A549 (cell line): ENCODE data around the gene GJB5. TPM values are rescaled to one million over a fixed set of nuclear protein-coding genes. Genes with fewer than 3 reads are reported as not detected.

Experiments
- ATAC-seq, 2 experiments: fragments of 200-7000 bp in 1 of 2; fragments of >200 bp in 1 of 2; cut with Nextera tagmentation in 1 of 2; cut with Tn5 transposase in 1 of 2; 3 replicates each; pipeline versions ENCODE4 v1.8.0 to v1.9.1; 2018 to 2020; ENCODE audit warnings: mild to moderate bottlenecking in 1 of 2, moderate library complexity in 1 of 2
- CTCF ChIA-PET: fragments of 300-600 bp; sonication (Branson Sonifier 250); formaldehyde crosslinking; extraction: SDS; loops from one replicate; lab custom pipeline; 2021; ENCODE audit warnings: antibody characterized with exemption, inconsistent platforms; lab: Yijun Ruan, JAX
- POLR2A ChIA-PET: fragments of 350-600 bp; formaldehyde crosslinking; extraction: SDS; loops from one replicate; lab custom pipeline; 2021; ENCODE audit warnings: antibody characterized with exemption, inconsistent platforms; lab: Yijun Ruan, JAX
- DNase-seq, 2 experiments: peaks; one replicate each; pipeline versions ENCODE4 v3.0.0 to v3.0.0-alpha.2; 2011 to 2016; ENCODE audit warnings: low read depth in 1 of 2, low spot score in 1 of 2
- FAIRE-seq: peaks from 2 replicates; lab custom pipeline; 2011; peaks lifted over from hg19 to GRCh38; lab: Jason Lieb, UNC
- H3K27ac ChIP-seq, 2 experiments: fragments of >200 bp; sonication (Bioruptor Twin); formaldehyde crosslinking; 3 replicates each; pipeline ENCODE4 v1.5.1; 2016 to 2017
- H3K4me1 ChIP-seq: fragments of >200 bp; sonication (Bioruptor Twin); formaldehyde crosslinking; 3 replicates; pipeline ENCODE4 v1.6.1; 2016
- H3K4me2 ChIP-seq: fragments of >200 bp; sonication (Bioruptor Twin); formaldehyde crosslinking; 3 replicates; pipeline ENCODE4 v1.6.1; 2016
- H3K4me3 ChIP-seq: fragments of >200 bp; sonication (Bioruptor Twin); formaldehyde crosslinking; 3 replicates; pipeline ENCODE4 v1.5.1; 2016
- H3K9me3 ChIP-seq: fragments of >200 bp; sonication (Bioruptor Twin); formaldehyde crosslinking; 3 replicates; pipeline ENCODE4 v1.6.1; 2016
- CHD2 ChIP-seq: fragments of 150-350 bp; IDR thresholded peaks from 2 replicates; pipeline ENCODE4 v1.6.1; 2014; ENCODE audit warnings: low read length; ENCODE audit not compliant: partially characterized antibody
- CHD4 ChIP-seq: fragments of 200-600 bp; sonication (generic); IDR thresholded peaks from 2 replicates; pipeline ENCODE4 v1.6.1; 2016; ENCODE audit warnings: antibody characterized with exemption, mild to moderate bottlenecking, borderline replicate concordance
- EHF ChIP-seq: fragments of 250-450 bp; sonication (Bioruptor Pico); IDR thresholded peaks from 2 replicates; pipeline ENCODE4 v1.5.0; 2020; ENCODE audit warnings: mild to moderate bottlenecking
- ELK1 ChIP-seq: fragments of 150-350 bp; IDR thresholded peaks from 2 replicates; pipeline ENCODE4 v1.6.1; 2014; ENCODE audit warnings: low read depth, mild to moderate bottlenecking, low read length
- FOSB ChIP-seq: fragments of 250-450 bp; sonication (Bioruptor Pico); IDR thresholded peaks from 2 replicates; pipeline ENCODE4 v1.5.0; 2020; ENCODE audit warnings: mild to moderate bottlenecking, moderate library complexity
- GATA3 ChIP-seq: IDR thresholded peaks from 2 replicates; pipeline ENCODE4 v1.6.1; 2012; ENCODE audit warnings: borderline replicate concordance
- HDAC2 ChIP-seq: fragments of 200-600 bp; sonication (generic); IDR thresholded peaks from 2 replicates; pipeline ENCODE4 v1.6.1; 2016
- HOXA7 ChIP-seq: fragments of 250-450 bp; sonication (Bioruptor Pico); IDR thresholded peaks from 2 replicates; pipeline ENCODE4 v1.5.0; 2020; ENCODE audit warnings: mild to moderate bottlenecking, moderate library complexity
- HOXB5 ChIP-seq: fragments of 250-450 bp; sonication (Bioruptor Pico); IDR thresholded peaks from 2 replicates; pipeline ENCODE4 v1.5.0; 2020; ENCODE audit warnings: mild to moderate bottlenecking, moderate library complexity
- JUN ChIP-seq, 2 experiments: fragments of >200 bp; sonication (Bioruptor Twin); formaldehyde crosslinking; IDR thresholded peaks; 2 replicates in 1 of 2; 3 replicates in 1 of 2; pipeline ENCODE4 v1.6.1; 2016 to 2017
- POLR2A ChIP-seq: IDR thresholded peaks from 2 replicates; pipeline ENCODE4 v1.6.1; 2012; ENCODE audit warnings: mild to moderate bottlenecking, low read length
- POLR2AphosphoS2 ChIP-seq: conservative IDR thresholded peaks from 2 replicates; pipeline ENCODE4 v1.6.1; 2012; ENCODE audit warnings: low read length, improper control_type of control experiment, inconsistent platforms
- RAD21 ChIP-seq, 2 experiments: fragments of >200 bp in 1 of 2; sonication (Bioruptor Twin) in 1 of 2; formaldehyde crosslinking in 1 of 2; IDR thresholded peaks in 1 of 2; conservative IDR thresholded peaks in 1 of 2; 2 replicates in 1 of 2; 3 replicates in 1 of 2; pipeline ENCODE4 v1.6.1; 2012 to 2018; ENCODE audit warnings: inconsistent platforms in 1 of 2
- TP53 ChIP-seq: fragments of 250-450 bp; sonication (Bioruptor Pico); IDR thresholded peaks from 2 replicates; pipeline ENCODE4 v1.5.0; 2021; ENCODE audit warnings: mild to moderate bottlenecking, moderate library complexity
- WGBS: methylation state at CpG from one replicate; pipeline ENCODE4 v1.1.6; 2017; ENCODE audit errors: missing lambda C conversion rate; 5-methylcytosine and 5-hydroxymethylcytosine counted together
- polyA plus RNA-seq, 4 experiments: library from polyadenylated mRNA; depleted of rRNA in 3 of 4; stranded (reverse); fragments of >200 nt; fragmentation: RNase III in 1 of 4; extraction: RNeasy Plus Mini Kit Qiagen cat#74134 plus additional on column Dnase treatment in 1 of 4; gene quantifications; 2 replicates in 3 of 4; 3 replicates in 1 of 4; pipeline ENCODE4 v1.2.3, GENCODE V29; 2011 to 2017
- TF ChIP-seq, protein P1 (sequence below): IDR thresholded peaks from 2 replicates; pipeline ENCODE4 v1.6.1; 2012
- TF ChIP-seq, protein P2 (sequence below): IDR thresholded peaks from 2 replicates; pipeline ENCODE4 v1.6.1; 2012
- TF ChIP-seq, protein P3 (sequence below): fragments of >200 bp; sonication (Bioruptor Twin); formaldehyde crosslinking; IDR thresholded peaks from 2 replicates; pipeline ENCODE4 v1.6.1; 2016

The GJB5 gene
- polyA plus RNA-seq, 2 of the 4 experiments (the other 2 are of a cell fraction): 0.15 to 0.16 TPM

DNA sequence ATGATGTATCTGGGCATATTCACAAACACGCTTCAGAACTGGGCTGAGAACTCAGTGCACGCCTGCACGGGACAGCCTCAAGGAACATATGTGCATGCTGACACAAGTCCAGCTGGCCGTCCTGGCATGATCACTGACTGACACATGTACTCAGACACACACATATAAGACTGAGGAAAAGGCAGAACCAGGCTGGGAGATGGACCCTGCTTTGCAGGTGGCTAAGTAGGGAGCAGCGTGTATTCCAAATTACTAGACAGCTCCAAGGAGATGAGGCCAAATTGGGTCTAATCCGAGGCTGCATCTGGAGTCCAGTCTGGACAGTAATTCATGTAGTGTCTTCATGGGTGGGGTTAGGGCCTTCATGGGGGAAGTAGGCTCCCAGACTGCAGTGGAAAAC, 41.4 kb upstream of the GJB5 start (continued):
- no peak for TF ChIP-seq CHD2

- 34% methylated on average over 3 of the region's 3 CpGs for WGBS
- DNase-seq (no peak), ATAC-seq (no peak), FAIRE-seq (no peak)
- H3K27ac ChIP-seq: no peak overlapping the region
- no peak overlapping the region for H3K4me2 ChIP-seq
- H3K4me3 ChIP-seq: no peak overlapping the region
- ChIA-PET POLR2A (no interaction called here), CTCF (interaction anchor here (1.0 kb wide), 1 partner anchor 33 kb away, joined by 4 read pairs; no protein-coding TSS in a partner anchor)
- H3K4me1 ChIP-seq: no peaks in the 10 kb centered on the region
- TF ChIP-seq GATA3 (no peak), POLR2AphosphoS2 (no peak), HOXB5 (CRISPR knock-in tag) (no peak), HOXA7 (no peak), ELK1 (no peak), TP53 (CRISPR knock-in tag) (no peak)
- H3K9me3 ChIP-seq: no peaks in the 10 kb centered on the region
Observed at GRCh38 chr1:34714386-34714785, 40.5 kb upstream of the GJB5 start.

DNA sequence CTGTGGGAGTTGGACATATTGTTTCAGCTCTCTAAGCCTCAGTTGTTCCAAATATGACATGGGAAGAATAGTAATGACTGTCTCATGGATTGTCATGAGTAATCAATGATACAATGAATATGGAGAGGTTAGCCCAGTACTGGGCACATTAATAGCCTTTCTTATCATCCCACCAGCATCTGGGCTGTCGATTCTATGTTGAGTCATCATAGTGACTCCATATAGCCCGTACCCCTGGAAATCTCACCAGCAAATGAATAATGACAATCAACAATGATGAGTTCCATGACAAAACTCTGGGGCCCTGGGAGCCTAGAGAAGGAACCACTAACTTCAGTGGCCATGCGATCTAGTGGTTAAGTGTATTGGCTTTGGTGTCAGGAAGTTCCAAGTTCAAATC, 39.7 kb upstream of the GJB5 start:
- CTCF ChIA-PET: no interaction called here
- Histone ChIP-seq H3K9me3 (no peaks in the 10 kb centered on the region), H3K4me3 (no peak overlapping the region), H3K27ac (no peak overlapping the region), H3K4me2 (no peak overlapping the region), H3K4me1 (no peaks in the 10 kb centered on the region)
- DNase-seq: no peak
- TF ChIP-seq EHF (CRISPR knock-in tag) (no peak), FOSB (CRISPR knock-in tag) (no peak), ELK1 (no peak), CHD4 (no peak), RAD21 (conservative IDR thresholded peaks at IDR 0.05 in 1 of 2, IDR thresholded peaks at IDR 0.05 in 1 of 2) (no peak), CHD2 (no peak)
- 28% methylated on average over 3 of the region's 3 CpGs for WGBS
- POLR2A ChIA-PET: no interaction called here
- ATAC-seq: no peak
- FAIRE-seq: no peak

- CTCF ChIA-PET: interaction anchor here (1.2 kb wide), 1 partner anchor 21 kb away, joined by 3 read pairs; no protein-coding TSS in a partner anchor
Observed at GRCh38 chr1:34721241-34721640, 33.6 kb upstream of the GJB5 start.

More at GRCh38 chr1:34721241-34721640, 33.6 kb upstream of the GJB5 start:
- H3K27ac ChIP-seq: no peak overlapping the region
- H3K4me2 ChIP-seq: no peak overlapping the region
- 2% methylated on average over 4 of the region's 4 CpGs for WGBS
- no peak for ATAC-seq
- no peak overlapping the region for H3K4me3 ChIP-seq
- POLR2A ChIA-PET: no interaction called here
- FAIRE-seq: no peak
- TF ChIP-seq, protein P1, sequence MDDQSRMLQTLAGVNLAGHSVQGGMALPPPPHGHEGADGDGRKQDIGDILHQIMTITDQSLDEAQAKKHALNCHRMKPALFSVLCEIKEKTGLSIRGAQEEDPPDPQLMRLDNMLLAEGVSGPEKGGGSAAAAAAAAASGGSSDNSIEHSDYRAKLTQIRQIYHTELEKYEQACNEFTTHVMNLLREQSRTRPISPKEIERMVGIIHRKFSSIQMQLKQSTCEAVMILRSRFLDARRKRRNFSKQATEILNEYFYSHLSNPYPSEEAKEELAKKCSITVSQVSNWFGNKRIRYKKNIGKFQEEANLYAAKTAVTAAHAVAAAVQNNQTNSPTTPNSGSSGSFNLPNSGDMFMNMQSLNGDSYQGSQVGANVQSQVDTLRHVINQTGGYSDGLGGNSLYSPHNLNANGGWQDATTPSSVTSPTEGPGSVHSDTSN: no peak
- TF ChIP-seq, protein P2, sequence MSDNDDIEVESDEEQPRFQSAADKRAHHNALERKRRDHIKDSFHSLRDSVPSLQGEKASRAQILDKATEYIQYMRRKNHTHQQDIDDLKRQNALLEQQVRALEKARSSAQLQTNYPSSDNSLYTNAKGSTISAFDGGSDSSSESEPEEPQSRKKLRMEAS: no peak
- TF ChIP-seq HDAC2: no peak
- TF ChIP-seq, protein P3, sequence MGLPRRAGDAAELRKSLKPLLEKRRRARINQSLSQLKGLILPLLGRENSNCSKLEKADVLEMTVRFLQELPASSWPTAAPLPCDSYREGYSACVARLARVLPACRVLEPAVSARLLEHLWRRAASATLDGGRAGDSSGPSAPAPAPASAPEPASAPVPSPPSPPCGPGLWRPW: no peak
- TF ChIP-seq JUN (IDR thresholded peaks at IDR 0.05): no peak
- TF ChIP-seq POLR2A: no peak
- H3K9me3 ChIP-seq: no peaks in the 10 kb centered on the region
- H3K4me1 ChIP-seq: no peaks in the 10 kb centered on the region
- no peak for DNase-seq
